Keratinocyte (primary cell): ENCODE results near the gene LARP4.

Source experiments
- EZH2 ChIP-seq: IDR thresholded peaks from one replicate; pipeline ENCODE4 v1.6.1; 2012; ENCODE audit warnings: inconsistent platforms, mild to moderate bottlenecking, low read length, moderate library complexity
- TF ChIP-seq, protein P1 (sequence below), 3 experiments: IDR thresholded peaks in 1 of 3; conservative IDR thresholded peaks in 1 of 3; optimal IDR thresholded peaks in 1 of 3; 2 replicates in 2 of 3; 3 replicates in 1 of 3; pipeline versions ENCODE3 to v1.5.1; 2011; ENCODE audit warnings: low read length in 3 of 3, mild to moderate bottlenecking in 3 of 3, moderate library complexity in 2 of 3, control low read depth in 1 of 3, inconsistent platforms in 1 of 3; ENCODE audit not compliant: insufficient read depth in 2 of 3; ENCODE audit errors: extremely low read depth in 1 of 3

DNA sequence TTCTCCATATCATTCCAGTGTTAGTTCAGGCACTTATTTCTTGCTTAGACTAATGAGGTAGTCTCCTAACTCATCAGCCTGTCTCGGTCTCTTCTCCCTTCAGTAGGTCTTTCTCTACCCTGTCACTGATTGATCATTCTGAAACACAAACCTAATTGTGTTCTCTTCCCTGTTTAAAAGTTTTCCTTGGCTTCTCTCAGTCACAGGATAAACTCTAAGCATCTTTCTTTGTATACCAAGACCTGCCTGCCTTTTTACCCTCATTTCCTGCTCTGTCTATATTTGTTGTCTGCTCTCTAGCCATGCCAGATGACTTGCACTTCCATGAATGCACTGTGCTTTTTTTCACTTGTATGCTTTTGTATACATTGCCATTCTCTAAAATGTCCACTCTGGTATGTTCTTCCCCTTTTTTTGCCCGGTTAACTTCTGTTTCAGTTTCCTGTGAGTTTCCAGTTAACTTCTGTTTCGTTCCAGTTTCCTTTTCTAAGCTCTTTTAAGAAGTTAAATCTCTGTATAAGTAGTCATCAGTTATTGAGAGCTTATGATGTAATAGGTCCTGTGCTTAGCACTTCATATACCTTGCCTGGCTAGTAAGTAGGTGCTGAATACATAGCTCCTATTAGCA lies 116.8 kb downstream of the LARP4 start:
- TF ChIP-seq, protein P1, sequence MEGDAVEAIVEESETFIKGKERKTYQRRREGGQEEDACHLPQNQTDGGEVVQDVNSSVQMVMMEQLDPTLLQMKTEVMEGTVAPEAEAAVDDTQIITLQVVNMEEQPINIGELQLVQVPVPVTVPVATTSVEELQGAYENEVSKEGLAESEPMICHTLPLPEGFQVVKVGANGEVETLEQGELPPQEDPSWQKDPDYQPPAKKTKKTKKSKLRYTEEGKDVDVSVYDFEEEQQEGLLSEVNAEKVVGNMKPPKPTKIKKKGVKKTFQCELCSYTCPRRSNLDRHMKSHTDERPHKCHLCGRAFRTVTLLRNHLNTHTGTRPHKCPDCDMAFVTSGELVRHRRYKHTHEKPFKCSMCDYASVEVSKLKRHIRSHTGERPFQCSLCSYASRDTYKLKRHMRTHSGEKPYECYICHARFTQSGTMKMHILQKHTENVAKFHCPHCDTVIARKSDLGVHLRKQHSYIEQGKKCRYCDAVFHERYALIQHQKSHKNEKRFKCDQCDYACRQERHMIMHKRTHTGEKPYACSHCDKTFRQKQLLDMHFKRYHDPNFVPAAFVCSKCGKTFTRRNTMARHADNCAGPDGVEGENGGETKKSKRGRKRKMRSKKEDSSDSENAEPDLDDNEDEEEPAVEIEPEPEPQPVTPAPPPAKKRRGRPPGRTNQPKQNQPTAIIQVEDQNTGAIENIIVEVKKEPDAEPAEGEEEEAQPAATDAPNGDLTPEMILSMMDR (optimal IDR thresholded peaks at IDR 0.05 in 1 of 3, IDR thresholded peaks at IDR 0.05 in 1 of 3, conservative IDR thresholded peaks at IDR 0.05 in 1 of 3; ENCODE audit: extremely low read depth in 1 of 3, insufficient read depth in 2 of 3, low read length in 3 of 3) = no peak
- TF ChIP-seq EZH2 = no peak
